NCI-H345 treated with DMSO at 0.1 percent for 48 hours (cell line): ENCODE results near the gene CCNJL.
"Not testable (repeated sequence)": the region's sequence is repeated elsewhere in the genome, so short reads cannot be mapped to it uniquely, and the experiment has no call there.

Experiments
- DNase-seq: peaks from one replicate; lab custom pipeline; 2025; ENCODE audit not compliant: unreplicated experiment; lab: John Stamatoyannopoulos, UW

Gene CCNJL

DNA sequence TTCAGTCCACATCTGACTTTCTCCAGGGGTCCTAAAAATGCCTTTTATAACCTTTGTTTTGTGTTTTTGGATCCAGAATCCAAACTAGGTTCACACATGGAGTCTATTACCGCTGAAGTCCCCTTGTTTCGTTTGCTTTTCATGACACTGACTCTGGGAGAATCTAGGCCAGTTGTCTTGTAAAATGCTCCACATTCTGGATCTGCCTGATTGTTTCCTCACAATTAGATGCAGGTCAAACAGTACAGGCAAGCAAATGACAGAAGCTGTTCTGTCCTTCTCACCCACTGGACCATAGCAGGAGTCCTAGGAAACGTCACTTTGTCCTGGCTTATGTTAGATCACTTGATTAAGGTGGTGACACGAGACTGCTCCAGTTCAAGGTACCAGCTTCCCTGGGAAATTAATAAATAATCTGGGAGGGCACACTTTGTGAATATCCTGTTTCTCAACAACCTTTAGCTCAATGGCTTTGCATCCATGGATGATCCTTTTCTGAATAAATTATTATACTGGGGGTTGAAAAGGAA, 49.0 kb downstream of the CCNJL start:
- no peak for DNase-seq

DNA sequence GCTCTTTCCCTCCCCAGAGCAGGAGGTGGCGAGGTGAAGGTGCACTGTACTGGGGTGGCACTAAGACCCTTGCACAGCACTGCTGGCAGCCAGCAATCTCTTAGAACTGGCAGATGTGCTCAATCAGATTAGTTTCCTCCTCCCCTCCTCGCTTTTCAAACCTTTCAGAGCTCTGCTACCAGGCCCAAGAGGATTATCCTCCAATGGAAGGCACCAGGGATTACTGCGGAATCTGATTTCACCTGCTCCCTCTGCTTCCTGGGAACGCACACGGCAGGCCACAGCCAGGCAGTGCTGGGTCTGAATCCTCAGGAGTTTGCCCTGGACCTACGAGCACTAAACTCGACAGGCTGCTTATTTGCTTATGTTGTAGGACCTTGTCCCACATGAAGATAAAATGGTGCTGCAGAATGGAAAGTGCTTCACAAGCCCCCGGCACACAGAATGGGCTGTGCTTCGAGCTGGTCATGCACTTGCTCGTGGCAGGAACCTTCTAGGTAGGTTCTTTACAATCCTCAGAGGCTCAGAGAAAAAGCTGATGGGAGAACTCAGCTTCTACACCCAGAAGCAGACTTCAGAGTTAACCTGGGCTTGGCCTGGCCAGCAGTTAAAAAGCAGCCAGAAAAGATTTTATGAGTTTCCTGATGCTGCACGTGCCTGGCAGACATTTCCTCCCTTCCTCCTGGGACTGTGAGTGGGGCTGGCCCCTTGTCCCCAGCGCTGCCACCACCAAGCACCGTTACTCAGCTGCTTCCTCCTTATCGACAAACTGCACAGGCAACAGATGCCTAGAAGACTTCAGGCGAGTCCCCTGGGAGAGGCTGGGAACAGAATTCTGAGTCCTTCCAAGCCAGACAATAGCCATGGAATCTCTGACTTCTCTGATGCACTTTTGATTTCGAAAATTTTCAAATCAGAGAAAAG, 50.0 kb downstream of the CCNJL start:
- DNase-seq, result no peak

DNA sequence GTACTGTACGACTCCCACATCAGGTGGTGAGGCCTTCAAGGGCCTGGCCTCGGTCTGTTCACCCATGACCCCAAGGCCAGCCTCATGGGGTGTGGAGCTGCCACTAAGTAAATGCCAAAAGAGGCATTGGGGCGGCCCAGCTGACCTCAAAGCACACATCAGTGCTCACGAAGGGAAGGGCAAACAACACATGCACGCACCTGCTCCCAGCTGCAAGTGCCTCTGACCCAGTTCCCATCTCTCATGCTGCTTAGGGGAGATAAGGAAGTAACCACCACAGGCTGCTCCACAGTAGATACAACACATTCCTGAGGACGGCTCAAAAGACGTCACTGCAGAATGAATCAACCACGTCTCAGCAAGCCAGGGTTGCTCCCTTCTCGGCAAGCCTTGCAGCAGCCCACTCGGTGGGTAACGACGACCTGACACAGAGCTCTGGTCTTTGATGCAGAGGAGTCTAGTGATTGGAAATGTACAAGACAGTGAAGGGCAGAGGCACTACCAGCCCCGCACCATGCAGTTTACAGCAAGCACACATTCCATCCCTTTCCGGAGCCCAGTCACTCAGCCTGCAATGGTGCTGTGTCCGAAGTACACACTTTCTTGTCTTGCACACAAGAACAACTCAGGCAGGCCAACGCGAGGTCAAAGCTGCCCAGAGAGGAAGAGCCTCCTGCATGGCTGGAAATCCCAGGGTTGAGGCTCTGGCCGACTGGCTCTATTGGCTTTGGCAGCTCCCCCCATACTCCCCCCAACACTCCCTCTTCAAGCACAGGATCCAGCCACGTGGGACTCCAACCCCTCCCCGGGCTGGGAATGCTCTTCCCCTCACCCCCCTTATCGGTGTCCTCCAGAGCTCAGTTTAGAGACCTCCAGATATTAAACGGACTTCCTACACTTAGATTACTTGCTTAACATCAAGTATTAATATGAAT, 51.2 kb downstream of the CCNJL start:
- DNase-seq, result no peak

DNA sequence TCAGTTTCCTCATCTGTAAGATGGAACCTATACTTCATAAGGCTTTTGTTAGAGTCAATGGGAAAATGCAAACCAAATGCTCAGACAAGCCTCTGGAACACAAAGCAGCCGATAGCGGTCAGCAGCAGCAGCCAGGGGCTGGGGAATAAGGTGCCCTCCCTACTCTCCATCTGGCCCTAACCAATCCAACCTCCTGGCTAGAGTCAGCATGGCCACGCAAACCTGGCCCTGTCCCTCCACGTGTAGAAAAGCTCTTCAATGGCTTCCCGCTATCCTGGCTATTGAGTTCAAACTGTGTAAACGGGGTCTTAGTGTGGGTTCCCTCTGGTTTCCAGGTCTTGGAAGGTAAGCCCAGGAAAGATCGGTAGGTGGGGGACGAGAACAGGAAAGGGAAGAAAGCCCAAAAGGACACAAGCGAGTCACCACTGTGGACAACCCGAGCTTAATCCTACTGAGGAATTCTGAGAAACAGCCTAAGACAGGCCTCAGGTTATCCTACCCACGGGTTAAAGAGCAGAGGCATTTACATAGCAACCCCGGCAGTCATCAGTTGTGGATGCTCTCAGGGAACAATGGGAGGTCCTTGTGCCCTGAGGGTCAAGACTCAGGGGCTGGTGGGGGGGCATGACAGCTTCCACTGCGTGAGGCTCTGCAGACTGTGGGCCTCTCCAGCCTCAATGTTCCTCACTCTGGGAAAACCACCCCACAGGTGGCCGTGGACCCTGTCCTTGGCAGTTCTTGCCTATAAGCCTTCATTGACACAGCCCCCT, 52.2 kb downstream of the CCNJL start:
- no peak for DNase-seq

DNA sequence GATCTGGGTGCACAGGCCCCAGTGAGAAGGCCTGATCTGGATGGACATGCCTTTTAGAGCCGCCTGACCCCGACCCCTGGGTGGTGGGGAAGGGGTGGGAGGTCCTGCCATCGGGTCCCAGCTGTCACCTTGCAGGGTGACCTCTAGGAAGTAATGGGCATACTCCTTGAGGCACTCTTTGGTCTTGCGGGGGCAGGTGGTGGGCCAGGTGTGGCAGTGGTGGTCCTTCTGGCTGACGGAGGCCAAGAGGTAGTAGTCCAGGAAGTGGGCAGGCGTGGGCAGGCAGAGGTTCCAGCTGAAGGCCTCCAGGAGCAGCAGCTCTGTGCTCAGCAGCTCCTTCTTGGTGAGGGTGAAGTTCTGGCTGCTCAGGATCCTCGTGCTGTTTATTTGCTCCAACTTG, 53.0 kb downstream of the CCNJL start:
- no peak for DNase-seq

DNA sequence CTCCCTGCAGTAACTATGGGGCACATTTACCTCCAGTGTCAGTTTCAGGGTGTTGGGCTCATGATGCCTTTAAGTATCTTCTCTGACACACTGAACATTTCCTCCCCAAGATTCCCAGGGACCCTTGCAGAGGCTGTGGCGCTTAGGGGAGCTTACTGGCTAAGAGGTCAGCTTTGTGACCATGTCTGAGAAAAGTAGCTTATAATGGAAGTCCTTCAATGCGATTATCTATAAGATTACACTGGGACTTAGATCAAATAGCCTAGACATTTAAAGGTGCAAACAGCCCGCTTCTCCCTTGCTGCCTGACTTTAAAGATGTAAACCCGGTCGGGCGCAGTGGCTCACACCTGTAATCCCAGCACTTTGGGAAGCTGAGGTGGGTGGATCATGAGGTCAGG, 57.7 kb downstream of the CCNJL start:
- no peak for DNase-seq

DNA sequence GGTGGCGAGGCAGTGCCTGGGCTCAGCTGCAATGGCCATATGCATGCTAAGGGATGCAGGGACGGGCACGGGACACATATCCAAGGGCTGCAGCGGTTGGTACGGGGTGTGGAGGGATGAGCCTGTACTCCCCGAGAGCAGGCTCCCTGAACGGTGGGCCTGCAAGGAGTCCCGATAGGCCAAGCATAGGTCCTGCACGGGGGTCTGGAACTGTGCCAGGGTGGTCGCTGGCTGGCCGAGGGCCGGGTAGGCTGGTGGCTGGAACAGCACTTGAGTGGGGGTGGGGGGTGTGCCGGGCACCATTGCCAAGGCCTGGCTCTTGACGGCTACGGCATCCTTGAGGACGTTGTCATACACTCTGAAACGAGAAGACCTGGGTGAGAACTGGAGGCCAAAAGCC, 58.9 kb downstream of the CCNJL start:
- no peak for DNase-seq

DNA sequence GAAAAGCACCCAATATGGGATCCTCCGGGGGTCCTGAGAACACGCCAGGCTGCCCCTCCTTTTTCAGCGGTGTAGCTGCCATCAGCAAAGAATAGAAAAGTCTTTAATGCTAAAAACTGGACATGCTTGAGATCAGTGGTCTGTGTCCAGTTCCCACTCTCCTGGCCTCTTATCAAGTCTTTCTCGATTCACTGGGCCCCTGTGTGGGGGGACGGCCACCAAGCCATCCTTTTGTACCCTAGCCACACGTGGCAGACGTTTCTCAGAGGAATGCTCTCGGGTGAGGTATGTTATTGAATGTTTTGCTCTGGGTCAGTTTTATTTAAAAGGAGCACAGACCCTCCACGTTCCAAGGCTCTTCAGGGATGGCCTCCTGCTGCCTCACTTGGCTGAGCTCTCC, 59.4 kb downstream of the CCNJL start:
- DNase-seq, result no peak

DNA sequence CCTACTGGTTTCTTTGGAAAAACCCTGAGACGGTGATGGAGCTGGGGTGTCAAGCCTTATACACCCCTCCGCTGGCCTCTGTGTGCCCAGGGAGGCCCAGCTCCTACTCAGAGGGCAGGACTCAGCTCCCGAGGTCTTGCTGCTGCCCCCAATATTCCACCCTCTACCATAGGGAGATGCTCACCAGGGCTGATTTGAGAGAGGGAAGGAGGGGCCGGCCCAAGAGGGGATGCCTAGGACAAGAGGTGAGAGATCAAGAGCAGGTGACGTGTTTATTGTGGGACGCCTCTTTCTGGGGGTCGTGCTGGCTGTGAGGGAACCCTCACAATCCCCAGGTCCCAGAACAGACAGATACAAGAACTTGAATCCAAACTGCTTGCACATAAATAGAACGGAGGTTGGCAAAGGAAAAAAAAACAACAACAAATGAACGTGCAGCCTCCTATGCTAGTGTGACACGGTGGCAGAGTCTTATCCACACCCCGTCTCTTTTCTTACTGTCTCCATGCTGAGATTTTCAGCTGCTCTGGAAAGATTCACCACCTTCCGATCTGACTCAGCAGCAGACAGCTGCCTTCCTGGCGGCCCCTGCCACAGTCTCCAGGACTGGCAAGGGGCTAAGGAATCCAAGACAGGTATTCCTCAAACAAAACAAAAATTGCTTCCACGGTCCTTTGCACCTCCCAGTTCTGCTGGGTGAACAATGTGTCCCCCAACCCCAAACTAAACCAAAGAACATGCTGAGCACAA, 60.8 kb downstream of the CCNJL start:
- no peak for DNase-seq

DNA sequence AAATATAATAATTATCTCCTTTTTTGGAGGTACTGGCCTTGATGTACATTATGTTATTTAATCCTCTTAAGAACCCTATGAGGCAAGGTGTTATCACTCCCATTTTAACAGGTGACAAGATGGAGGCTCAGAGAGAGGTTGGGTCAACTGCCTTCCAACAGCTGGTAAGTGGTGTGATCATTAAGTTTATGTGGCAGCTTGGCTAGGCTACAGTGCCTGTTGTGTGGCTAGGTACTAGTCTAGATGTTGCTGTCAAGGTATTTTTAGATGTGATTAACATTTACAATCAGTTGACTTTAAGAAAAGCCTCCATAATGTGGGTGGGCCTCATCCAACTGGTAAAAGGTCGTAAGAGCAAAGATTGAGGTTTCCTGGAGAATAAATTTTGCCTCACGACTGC, 61.5 kb downstream of the CCNJL start:
- no peak for DNase-seq

DNA sequence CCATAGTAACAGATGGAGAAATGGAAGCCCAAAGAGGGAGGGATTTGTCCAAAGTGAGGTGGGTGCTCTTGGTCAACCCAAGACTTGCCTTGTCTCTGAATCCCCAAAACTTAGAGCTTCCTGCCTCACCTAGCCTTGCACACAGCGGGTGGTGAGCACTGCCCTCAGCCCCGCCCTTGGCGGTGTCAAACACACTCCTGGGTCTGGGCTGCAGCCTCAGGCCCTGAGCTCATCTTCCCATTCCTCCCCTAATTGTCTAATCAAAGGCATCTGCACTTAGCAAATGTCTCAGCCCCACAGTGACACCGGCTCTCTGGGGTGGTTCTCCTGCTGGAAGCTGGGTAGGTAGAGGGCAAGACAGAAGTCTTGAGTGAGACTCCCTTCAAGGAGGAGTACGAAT, 62.1 kb downstream of the CCNJL start:
- DNase-seq, result no peak

DNA sequence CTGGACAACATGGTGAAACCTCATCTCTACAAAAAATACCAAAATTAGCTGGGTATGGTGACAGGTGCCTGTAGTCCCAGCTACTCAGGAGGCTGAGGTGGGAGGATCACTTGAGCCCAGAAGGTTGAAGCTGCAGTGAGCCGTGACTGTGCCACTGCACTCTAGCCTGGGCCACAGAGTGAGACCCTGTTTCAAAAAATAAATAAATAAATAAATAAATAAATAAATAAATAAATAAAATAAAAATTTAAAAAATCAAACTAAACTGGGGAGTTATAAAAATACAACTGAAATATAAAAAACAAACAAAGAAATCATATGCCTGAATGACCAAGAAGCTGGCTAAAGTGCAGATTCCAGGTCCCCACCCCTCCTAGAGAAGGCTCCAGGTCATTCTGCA, 62.8 kb downstream of the CCNJL start:
- DNase-seq, result not testable (repeated sequence)

DNA sequence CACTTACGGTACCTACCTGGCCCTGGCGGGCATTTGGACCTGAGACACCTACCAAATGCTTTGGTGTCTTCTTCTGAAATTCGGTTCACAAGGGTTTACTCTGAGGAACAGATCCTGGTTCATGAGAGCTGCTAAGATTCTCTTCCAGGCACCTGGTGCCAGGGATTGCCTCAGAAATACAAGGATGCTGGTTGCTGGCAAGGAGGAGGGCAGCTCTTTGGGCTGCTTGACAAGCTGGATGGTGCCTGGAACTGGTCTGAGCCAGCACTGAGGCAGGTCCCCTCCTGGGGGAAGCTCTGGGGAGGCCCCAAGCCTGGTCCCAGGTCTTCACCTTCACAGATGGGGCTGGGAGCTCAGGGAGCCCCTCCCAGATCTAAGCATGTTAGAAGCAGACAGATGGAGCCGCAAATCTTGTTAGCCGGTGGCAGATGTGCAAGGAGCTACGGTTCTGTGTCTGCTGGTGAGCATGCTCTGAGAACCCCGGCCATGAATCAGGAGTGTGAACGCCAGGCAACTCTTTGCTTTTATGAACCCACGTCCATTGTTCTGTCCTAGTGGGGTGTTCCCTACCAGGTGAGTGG, 66.8 kb downstream of the CCNJL start:
- DNase-seq, result no peak

DNA sequence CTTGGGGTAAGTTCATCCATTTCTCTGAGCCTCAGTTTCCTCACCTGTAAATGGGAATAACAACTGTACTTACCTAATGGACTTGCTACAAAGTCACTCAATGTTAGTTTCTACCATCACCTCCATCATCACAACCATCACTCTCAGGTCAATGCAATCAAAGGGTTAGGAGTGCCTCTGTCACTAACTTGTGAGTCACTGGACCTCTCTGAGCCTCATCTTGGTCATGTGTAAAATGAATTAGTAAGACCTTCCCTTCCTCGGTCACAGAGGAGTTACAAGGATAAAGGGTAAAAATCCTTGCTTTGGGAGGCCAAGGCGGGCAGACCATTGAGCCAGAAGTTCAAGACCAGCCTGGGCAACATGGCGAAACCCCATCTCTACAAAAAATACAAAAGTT, 70.2 kb downstream of the CCNJL start:
- DNase-seq, result no peak

DNA sequence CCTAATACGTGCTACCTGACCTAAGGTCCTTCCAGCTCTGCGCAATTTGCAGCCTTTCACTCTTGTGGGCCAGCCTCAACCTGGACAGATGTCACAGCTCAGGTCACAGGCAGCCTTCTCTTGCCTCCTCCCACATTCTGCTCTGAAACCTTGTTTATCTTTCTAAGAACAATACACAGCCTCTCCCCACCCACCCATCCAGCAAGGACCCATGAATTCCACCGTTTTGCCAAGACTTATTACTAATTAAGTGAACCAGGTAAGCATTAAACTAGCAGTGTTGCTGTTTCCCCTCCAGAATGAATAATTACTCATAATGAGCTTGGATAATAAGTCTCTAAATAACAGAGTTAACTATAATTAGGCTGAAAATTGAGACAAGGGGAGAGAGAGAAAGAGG, 72.0 kb downstream of the CCNJL start:
- DNase-seq, result no peak

DNA sequence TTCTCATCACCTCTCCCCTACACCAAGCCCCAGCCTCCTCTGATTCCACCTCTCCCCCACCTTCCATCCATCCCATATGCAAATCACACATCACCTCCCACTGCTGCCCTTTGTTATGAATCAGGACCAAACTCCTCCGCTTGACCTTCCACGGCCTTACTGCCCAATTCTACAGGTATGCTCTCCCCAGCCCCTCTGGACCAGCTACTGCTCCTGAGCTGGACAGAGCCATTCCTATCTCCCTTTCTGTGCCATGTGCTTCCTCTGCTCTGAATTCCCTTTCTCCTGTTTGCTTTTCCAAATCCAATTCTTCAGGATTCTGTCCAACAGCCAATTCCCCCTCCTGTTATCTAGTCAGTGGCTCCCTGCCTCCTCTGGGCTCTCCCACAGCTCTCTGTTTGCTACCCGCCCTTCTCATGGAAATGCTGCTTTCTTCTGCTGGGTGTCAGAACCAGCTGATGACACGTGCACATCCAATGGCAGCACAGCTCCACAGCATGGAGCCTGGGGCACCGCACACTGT, 74.7 kb downstream of the CCNJL start:
- DNase-seq, result no peak

DNA sequence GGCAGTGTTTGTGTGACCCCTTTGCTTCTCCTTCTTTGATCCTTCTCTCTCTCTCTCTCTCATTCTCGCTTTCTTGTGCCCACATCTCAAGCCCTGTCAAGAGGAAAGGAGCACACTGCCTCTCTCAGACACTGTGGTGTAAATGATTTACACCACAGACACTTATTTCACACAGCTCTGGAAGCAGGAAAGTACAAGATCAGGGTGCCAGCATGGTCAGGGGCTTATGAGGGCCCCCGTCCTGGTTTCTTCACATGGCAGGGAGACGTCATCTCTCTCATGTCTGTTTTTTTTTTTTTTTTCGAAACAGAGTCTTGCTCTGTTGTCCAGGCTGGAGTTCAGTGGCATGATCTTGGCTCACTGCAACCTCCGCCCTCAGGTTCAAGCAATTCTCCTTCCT, 76.6 kb downstream of the CCNJL start:
- DNase-seq, result no peak

DNA sequence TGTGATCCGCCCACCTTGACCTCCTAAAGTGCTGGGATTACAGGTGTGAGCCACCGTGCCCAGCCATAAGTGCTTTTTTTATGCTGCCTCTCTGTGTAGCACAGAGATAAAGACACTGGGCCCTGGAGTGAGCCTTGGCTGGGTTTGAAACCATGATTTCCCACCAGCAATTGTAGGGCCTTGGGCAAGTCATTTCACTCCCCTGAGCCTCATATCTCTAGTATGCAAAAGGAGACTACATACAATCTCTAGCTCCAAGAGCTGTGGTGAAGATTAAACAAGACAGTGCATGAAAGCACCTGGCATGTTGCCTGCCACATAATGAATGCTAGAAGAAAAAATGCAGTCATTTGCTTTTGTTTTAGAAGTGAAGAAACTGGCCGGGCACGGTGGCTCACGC, 79.1 kb downstream of the CCNJL start:
- DNase-seq, result no peak

DNA sequence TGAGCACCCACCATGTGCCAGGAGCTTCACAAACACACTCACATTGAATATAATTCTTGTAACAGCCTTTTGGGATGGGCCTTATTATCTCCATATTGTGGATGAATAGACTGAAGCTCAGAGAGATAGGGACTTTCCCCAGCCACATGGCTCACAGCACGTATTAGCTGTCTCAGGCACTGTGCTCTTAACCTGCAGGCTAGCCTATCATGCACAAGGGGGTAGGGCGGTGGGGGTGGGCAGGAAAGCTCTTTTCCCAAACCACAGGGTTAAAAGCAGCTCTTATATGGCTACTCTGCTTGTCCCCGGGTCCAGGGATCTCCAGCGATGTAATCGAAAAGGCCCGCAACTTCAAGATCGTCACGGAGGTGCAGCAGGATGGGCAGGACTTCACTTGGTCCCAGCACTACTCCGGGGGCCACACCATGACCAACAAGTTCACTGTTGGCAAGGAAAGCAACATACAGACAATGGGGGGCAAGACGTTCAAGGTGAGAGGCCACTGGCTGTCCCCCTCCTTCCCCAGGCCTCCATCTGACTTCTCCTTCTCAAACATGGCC, 80.5 kb downstream of the CCNJL start:
- DNase-seq, result no peak
